ENCODE data around the gene OPALIN. TPM values are rescaled to one million over a fixed set of nuclear protein-coding genes. Genes with fewer than 3 reads are reported as not detected.

OPALIN gene
- total and polyA plus RNA-seq, 10 of the 15 experiments (the other 5 are each of a cell fraction or from before 2014, with no cell fraction given): not detected

DNA sequence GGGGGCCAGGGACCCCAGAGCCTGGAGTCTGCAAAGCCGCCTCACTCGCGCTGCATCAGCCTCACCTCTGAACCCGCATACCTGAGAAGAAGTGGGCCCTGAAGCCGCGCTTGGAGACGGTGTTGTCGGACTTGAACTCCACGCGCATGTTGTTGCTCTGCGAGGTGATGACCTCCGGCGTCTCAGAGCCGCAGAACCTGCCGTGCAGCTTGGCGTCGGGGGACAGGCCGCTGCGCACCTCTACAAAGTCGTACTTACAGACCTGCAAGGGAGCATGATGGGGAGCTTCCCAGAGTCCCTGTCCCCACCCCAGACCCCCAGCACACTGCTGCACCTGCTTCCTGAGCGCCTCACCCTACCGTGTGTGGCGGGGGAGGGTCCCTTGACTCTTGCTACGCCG is 25.7 kb upstream of the OPALIN start:
- no peak for DNase-seq (ENCODE audit: low read depth, low spot score)
- H3K4me1 ChIP-seq (ENCODE audit: control insufficient read depth, insufficient read depth, low read length): no peaks in the 10 kb centered on the region
- ChIA-PET RAD21 (ENCODE audit: unreplicated experiment) (no interaction called here), SMC1A (ENCODE audit: uncharacterized antibody, unreplicated experiment) (interaction anchor here (1.2 kb wide), 1 partner anchor 10 kb away, joined by 4 read pairs; no protein-coding TSS in a partner anchor), POLR2A (no interaction called here), CTCF (interaction anchor here (1.0 to 2.6 kb wide), 3 partner anchors 8 to 11 kb away, joined by 3 to 14 read pairs (median 9); no protein-coding TSS in a partner anchor)
- in situ Hi-C loops (cut with MboI) (no loop called here), intact Hi-C loops (cut with micrococcal nuclease; ENCODE audit: unreplicated experiment) (no loop called here)
- peaks cover 0 to 2% of the 10 kb centered on the region in 2 experiments; a peak in 3 of 4 replicates for H3K27me3 ChIP-seq (replicated peaks in 1 of 2; ENCODE audit: control insufficient read depth in 2 of 2, insufficient read depth in 2 of 2, low read length in 1 of 2)
- no TSS peak for BruUV-seq (replicated peaks)
- no peak for FAIRE-seq
- no peak overlapping the region for H2AFZ ChIP-seq (ENCODE audit: control insufficient read depth, low read depth, low read length)
- H3K9me3 ChIP-seq (replicated peaks; ENCODE audit: control insufficient read depth, insufficient read depth, low read length): no peaks in the 10 kb centered on the region
- no peak overlapping the region for H3K4me3 ChIP-seq
- H3K4me2 ChIP-seq (ENCODE audit: control insufficient read depth, insufficient read depth): no peak overlapping the region
- ATAC-seq: no peak
- no peaks in the 10 kb centered on the region for H4K20me1 ChIP-seq (ENCODE audit: control insufficient read depth, insufficient read depth)
- no peak overlapping the region for H3K9ac ChIP-seq (ENCODE audit: control insufficient read depth, insufficient read depth, low read length)
- no peaks in the 10 kb centered on the region for H3K79me2 ChIP-seq (ENCODE audit: control insufficient read depth, insufficient read depth, low read length)
- no peaks in the 10 kb centered on the region for H3K36me3 ChIP-seq (ENCODE audit: control insufficient read depth in 2 of 2, insufficient read depth in 2 of 2, low read length in 1 of 2)
- WGBS (ENCODE audit: insufficient coverage, insufficient replicate concordance, low lambda C conversion rate, missing lambda C conversion rate): 66% methylated on average over 25 of the region's 25 CpGs
- no peak overlapping the region for H3K27ac ChIP-seq (ENCODE audit: control insufficient read depth, insufficient read depth)
- TF ChIP-seq PBX3 (IDR thresholded peaks at IDR 0.05; ENCODE audit: insufficient replicate concordance, low read depth, low read length) (no peak), CHD1 (IDR thresholded peaks at IDR 0.05; ENCODE audit: low read depth, low read length) (no peak), POLR2A (IDR thresholded peaks at IDR 0.05; ENCODE audit: low read depth, low read length) (no peak), KDM1A (IDR thresholded peaks at IDR 0.05; ENCODE audit: borderline replicate concordance) (no peak), KAT2A (conservative IDR thresholded peaks at IDR 0.05; ENCODE audit: control insufficient read depth, low read depth, low read length) (no peak), ZBTB40 (IDR thresholded peaks at IDR 0.05; ENCODE audit: borderline replicate concordance) (no peak), SP1 (IDR thresholded peaks at IDR 0.05; ENCODE audit: low read depth, low read length) (no peak), PML (IDR thresholded peaks at IDR 0.05; ENCODE audit: low read length) (no peak), ESRRA (IDR thresholded peaks at IDR 0.05; ENCODE audit: low read length) (no peak), NBN (IDR thresholded peaks at IDR 0.05) (no peak), YY1 (IDR thresholded peaks at IDR 0.05; ENCODE audit: low read depth, low read length) (no peak), EP300 (IDR thresholded peaks at IDR 0.05; ENCODE audit: borderline replicate concordance in 1 of 2, control insufficient read depth in 1 of 2, low read depth in 2 of 2, low read length in 2 of 2) (no peak), ASH2L (IDR thresholded peaks at IDR 0.05; ENCODE audit: borderline replicate concordance, low read depth) (no peak), IKZF2 (IDR thresholded peaks at IDR 0.05) (no peak), GATAD2B (conservative IDR thresholded peaks at IDR 0.05; ENCODE audit: low read depth) (no peak)
- TF ChIP-seq, protein P1, sequence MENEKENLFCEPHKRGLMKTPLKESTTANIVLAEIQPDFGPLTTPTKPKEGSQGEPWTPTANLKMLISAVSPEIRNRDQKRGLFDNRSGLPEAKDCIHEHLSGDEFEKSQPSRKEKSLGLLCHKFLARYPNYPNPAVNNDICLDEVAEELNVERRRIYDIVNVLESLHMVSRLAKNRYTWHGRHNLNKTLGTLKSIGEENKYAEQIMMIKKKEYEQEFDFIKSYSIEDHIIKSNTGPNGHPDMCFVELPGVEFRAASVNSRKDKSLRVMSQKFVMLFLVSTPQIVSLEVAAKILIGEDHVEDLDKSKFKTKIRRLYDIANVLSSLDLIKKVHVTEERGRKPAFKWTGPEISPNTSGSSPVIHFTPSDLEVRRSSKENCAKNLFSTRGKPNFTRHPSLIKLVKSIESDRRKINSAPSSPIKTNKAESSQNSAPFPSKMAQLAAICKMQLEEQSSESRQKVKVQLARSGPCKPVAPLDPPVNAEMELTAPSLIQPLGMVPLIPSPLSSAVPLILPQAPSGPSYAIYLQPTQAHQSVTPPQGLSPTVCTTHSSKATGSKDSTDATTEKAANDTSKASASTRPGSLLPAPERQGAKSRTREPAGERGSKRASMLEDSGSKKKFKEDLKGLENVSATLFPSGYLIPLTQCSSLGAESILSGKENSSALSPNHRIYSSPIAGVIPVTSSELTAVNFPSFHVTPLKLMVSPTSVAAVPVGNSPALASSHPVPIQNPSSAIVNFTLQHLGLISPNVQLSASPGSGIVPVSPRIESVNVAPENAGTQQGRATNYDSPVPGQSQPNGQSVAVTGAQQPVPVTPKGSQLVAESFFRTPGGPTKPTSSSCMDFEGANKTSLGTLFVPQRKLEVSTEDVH (IDR thresholded peaks at IDR 0.05; ENCODE audit: low read depth, partially characterized antibody): no peak
- TF ChIP-seq, protein P2, sequence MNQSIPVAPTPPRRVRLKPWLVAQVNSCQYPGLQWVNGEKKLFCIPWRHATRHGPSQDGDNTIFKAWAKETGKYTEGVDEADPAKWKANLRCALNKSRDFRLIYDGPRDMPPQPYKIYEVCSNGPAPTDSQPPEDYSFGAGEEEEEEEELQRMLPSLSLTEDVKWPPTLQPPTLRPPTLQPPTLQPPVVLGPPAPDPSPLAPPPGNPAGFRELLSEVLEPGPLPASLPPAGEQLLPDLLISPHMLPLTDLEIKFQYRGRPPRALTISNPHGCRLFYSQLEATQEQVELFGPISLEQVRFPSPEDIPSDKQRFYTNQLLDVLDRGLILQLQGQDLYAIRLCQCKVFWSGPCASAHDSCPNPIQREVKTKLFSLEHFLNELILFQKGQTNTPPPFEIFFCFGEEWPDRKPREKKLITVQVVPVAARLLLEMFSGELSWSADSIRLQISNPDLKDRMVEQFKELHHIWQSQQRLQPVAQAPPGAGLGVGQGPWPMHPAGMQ (IDR thresholded peaks at IDR 0.05; ENCODE audit: borderline replicate concordance): no peak

Data from GM12878 (cell line).